Glutamatergic neuron (in vitro differentiated cells): ENCODE data around the gene GARIN5A. TPM values are rescaled to one million over a fixed set of nuclear protein-coding genes. Genes with fewer than 3 reads are reported as not detected.

Experiments used
- DNase-seq: peaks from one replicate; pipeline ENCODE4 v3.0.0; 2022
- H3K27ac Mint-ChIP-seq: one replicate; pipeline ENCODE4 v1.8.0; 2020; ENCODE audit warnings: mild to moderate bottlenecking, mixed read lengths, inconsistent platforms; ENCODE audit not compliant: unreplicated experiment
- H3K27me3 Mint-ChIP-seq: one replicate; pipeline ENCODE4 v1.8.0; 2020; ENCODE audit warnings: mild to moderate bottlenecking, moderate library complexity, mixed read lengths, inconsistent platforms; ENCODE audit not compliant: unreplicated experiment
- H3K36me3 Mint-ChIP-seq: one replicate; pipeline ENCODE4 v1.8.0; 2020; ENCODE audit warnings: mild to moderate bottlenecking, mixed read lengths, inconsistent platforms; ENCODE audit not compliant: unreplicated experiment
- H3K4me1 Mint-ChIP-seq: one replicate; pipeline ENCODE4 v1.8.0; 2020; ENCODE audit warnings: mild to moderate bottlenecking, low read depth, mixed read lengths, inconsistent platforms; ENCODE audit not compliant: unreplicated experiment
- H3K4me3 Mint-ChIP-seq: one replicate; pipeline ENCODE4 v1.8.0; 2020; ENCODE audit warnings: mild to moderate bottlenecking, mixed read lengths, inconsistent platforms; ENCODE audit not compliant: unreplicated experiment
- H3K9me3 Mint-ChIP-seq: one replicate; pipeline ENCODE4 v1.8.0; 2020; ENCODE audit warnings: mild to moderate bottlenecking, moderate library complexity, mixed read lengths, inconsistent platforms; ENCODE audit not compliant: unreplicated experiment
- total RNA-seq: library from RNA; stranded (reverse); fragmentation: NEBNext Ultra II Directional; extraction: Animal tissue kit (Norgen Biotek cat#: 25700); gene quantifications from one replicate; pipeline ENCODE4 v1.2.1, GENCODE V29; 2021; ENCODE audit not compliant: unreplicated experiment
- TF ChIP-seq, protein P1 (sequence below): fragments of 200-600 bp; sonication (generic); IDR thresholded peaks from one replicate; pipeline ENCODE4 v1.5.0; 2021; ENCODE audit not compliant: partially characterized antibody, unreplicated experiment

GARIN5A gene
- total RNA-seq, 1 donor from 2014 or later: 5.2 TPM

DNA sequence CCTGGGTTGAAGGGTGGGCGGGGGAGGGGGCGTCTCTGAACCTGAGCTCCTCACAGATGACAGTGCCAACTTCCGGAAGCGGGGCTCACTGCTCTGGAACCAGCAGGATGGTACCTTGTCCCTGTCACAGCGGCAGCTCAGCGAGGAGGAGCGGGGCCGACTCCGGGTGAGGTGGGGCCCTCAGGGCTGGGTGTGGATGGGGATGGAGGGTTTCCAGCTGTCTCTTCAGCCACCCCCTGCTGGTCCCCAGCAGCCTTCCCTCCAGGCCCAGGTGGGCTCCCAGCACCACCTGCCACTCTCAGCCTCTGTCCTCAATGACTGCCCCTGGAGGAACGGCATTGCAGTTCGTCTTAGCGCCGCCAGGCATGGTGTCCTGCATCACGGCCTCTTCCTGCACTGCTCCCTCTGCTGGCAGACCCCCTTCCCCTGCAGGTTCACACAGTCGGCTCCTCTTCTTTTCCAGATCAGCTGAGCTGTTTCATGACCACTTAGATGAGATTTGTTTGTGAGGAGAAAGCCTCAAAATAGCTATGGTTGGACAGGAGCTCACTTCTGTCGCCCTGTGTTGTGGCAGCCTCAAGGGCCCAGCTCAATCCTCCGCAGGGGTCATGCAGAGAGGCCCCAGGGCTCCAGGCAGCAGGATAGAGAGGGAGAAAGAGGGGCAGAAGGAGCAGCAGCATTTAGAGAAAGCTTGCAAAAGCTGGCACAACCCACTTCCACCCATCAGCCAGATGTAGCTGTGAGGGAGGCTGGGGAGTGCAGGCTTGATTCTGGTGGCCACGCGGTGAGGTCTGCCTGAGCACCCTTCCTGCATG, 2.5 kb upstream of the GARIN5A start:
- peaks cover 13% of the 10 kb centered on the region for H3K9me3 Mint-ChIP-seq
- H3K4me1 Mint-ChIP-seq: peaks cover 3% of the 10 kb centered on the region
- peaks cover 14% of the 10 kb centered on the region for H3K27me3 Mint-ChIP-seq
- no peak overlapping the region for H3K4me3 Mint-ChIP-seq
- peaks cover 8% of the 10 kb centered on the region for H3K36me3 Mint-ChIP-seq
- TF ChIP-seq, protein P1, sequence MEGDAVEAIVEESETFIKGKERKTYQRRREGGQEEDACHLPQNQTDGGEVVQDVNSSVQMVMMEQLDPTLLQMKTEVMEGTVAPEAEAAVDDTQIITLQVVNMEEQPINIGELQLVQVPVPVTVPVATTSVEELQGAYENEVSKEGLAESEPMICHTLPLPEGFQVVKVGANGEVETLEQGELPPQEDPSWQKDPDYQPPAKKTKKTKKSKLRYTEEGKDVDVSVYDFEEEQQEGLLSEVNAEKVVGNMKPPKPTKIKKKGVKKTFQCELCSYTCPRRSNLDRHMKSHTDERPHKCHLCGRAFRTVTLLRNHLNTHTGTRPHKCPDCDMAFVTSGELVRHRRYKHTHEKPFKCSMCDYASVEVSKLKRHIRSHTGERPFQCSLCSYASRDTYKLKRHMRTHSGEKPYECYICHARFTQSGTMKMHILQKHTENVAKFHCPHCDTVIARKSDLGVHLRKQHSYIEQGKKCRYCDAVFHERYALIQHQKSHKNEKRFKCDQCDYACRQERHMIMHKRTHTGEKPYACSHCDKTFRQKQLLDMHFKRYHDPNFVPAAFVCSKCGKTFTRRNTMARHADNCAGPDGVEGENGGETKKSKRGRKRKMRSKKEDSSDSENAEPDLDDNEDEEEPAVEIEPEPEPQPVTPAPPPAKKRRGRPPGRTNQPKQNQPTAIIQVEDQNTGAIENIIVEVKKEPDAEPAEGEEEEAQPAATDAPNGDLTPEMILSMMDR: peak; percentile 43
- peak; percentile 67 for DNase-seq
- H3K27ac Mint-ChIP-seq: no peak overlapping the region

DNA sequence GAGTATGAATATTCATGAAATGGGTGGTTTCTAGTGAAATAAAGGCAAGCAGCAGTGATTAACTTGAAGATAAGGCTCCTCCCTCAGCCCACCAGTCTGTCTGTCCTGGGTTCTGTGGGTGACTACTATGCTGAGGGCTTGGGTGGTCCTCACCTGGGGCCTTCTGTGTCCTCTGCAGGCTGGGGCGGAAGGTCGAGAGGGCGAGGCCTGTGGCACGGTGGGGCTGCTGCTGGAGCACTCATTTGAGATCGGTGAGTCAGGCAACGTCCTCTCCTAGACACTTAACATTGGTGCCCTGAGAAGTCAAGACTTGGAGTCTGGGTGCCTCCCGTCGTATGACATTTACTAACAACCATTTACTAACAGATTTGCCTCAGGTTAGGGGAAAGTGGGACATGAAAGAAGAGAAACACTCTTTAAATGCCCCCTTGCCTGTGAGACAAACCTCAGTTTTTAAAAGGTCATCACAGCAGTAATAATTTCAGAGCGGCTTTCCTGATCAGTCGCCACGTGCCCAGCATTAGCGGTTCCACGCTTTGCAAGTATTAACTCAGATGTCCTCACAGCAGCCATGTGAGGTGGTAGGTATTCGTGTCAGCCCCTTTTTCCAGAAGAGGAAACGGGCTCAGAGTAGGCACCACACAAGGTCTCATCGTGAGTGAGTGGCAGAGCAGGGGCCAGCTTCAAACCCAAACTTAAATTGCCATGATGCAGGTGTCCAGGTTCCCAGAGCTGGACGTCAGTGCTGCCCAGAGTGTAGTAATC, 1.3 kb upstream of the GARIN5A start:
- Mint-ChIP-seq H3K36me3 (peaks cover 8% of the 10 kb centered on the region), H3K4me3 (peak overlapping the region; percentile 95), H3K4me1 (peaks cover 3% of the 10 kb centered on the region), H3K9me3 (peaks cover 13% of the 10 kb centered on the region), H3K27me3 (peaks cover 14% of the 10 kb centered on the region), H3K27ac (peak overlapping the region; percentile 6)
- no peak for DNase-seq
- TF ChIP-seq, protein P1: no peak

DNA sequence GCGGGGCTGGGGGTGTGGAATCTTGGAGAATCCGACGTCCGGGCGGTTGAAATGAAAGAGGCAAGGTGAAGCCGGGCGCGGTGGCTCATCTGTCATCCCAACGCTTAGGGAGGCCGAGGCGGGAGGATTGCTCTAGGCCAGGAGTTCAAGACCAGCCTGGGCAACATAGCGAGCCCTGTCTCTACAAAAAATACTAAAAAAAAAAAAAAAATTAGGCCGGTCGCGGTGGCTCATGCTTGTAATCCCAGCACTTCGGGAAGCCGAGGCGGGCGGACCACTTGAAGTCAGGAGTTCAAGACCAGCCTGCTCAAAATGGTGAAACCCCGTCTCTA, 225 bp upstream of the GARIN5A start:
- peaks cover 3% of the 10 kb centered on the region for H3K4me1 Mint-ChIP-seq
- peak overlapping the region; percentile 95 for H3K27ac Mint-ChIP-seq
- H3K4me3 Mint-ChIP-seq: peak overlapping the region; percentile 95
- H3K27me3 Mint-ChIP-seq: peaks cover 14% of the 10 kb centered on the region
- DNase-seq: no peak
- peaks cover 8% of the 10 kb centered on the region for H3K36me3 Mint-ChIP-seq
- TF ChIP-seq, protein P1: no peak
- peaks cover 15% of the 10 kb centered on the region for H3K9me3 Mint-ChIP-seq

DNA sequence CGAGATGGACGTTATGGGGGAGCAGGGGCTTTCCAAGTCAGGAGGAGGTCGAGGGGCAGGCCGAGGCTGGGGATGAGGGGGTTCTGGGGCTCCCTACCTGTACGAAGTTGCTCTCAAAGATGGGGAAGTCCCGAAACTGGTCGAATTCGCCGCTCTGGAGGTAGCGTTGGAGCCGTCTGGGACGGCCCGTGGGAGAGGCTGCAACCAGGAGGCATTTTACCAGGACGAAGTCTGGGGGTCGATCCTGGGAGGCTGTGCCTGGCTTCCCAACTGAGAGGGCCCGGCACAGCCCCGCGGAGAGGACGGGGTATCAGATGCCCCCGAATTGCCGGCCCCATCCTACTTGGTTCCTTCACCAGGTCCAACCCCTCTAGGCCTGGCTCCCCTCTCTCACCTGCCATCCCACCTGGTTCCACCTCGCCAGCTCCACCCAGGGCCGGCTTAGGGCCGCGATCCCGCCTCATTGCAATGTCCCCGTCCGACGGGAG, 868 bp downstream of the GARIN5A start:
- H3K36me3 Mint-ChIP-seq: peaks cover 4% of the 10 kb centered on the region
- DNase-seq: no peak
- peak overlapping the region; percentile 74 for H3K4me3 Mint-ChIP-seq
- peaks cover 15% of the 10 kb centered on the region for H3K9me3 Mint-ChIP-seq
- H3K4me1 Mint-ChIP-seq: peaks cover 3% of the 10 kb centered on the region
- TF ChIP-seq, protein P1: no peak
- peaks cover 14% of the 10 kb centered on the region for H3K27me3 Mint-ChIP-seq
- H3K27ac Mint-ChIP-seq: peak overlapping the region; percentile 81
